ENCODE data around the gene ATP9A.

Gene ATP9A

GRCh38 chr20:51636123-51636522, 132.1 kb downstream of the ATP9A start:
- peaks cover 5% of the 10 kb centered on the region for H3K4me1 ChIP-seq (ENCODE audit: control insufficient read depth, insufficient read depth, low read length)
- H3K36me3 ChIP-seq (ENCODE audit: control insufficient read depth in 2 of 2, insufficient read depth in 1 of 2, low read length in 2 of 2), result peaks cover 4 to 12% of the 10 kb centered on the region in 2 experiments; a peak in 2 of 3 replicates
- no peak for TF ChIP-seq ZFP3 (tag by site-specific recombination; IDR thresholded peaks at IDR 0.05; ENCODE audit: low read depth)
- TF ChIP-seq ZNF701 (tag by site-specific recombination; IDR thresholded peaks at IDR 0.05), result no peak
- no peak for TF ChIP-seq ZNF677 (tag by site-specific recombination; IDR thresholded peaks at IDR 0.05)
- TF ChIP-seq, protein P1, sequence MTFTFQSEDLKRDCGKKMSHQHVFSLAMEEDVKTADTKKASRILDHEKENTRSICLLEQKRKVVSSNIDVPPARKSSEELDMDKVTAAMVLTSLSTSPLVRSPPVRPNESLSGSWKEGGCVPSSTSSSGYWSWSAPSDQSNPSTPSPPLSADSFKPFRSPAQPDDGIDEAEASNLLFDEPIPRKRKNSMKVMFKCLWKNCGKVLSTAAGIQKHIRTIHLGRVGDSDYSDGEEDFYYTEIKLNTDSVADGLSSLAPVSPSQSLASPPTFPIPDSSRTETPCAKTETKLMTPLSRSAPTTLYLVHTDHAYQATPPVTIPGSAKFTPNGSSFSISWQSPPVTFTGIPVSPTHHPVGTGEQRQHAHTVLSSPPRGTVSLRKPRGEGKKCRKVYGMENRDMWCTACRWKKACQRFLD (tag by site-specific recombination; IDR thresholded peaks at IDR 0.05), result no peak
- no peak for TF ChIP-seq OVOL3 (tag by site-specific recombination; IDR thresholded peaks at IDR 0.05)
- TF ChIP-seq, protein P2, sequence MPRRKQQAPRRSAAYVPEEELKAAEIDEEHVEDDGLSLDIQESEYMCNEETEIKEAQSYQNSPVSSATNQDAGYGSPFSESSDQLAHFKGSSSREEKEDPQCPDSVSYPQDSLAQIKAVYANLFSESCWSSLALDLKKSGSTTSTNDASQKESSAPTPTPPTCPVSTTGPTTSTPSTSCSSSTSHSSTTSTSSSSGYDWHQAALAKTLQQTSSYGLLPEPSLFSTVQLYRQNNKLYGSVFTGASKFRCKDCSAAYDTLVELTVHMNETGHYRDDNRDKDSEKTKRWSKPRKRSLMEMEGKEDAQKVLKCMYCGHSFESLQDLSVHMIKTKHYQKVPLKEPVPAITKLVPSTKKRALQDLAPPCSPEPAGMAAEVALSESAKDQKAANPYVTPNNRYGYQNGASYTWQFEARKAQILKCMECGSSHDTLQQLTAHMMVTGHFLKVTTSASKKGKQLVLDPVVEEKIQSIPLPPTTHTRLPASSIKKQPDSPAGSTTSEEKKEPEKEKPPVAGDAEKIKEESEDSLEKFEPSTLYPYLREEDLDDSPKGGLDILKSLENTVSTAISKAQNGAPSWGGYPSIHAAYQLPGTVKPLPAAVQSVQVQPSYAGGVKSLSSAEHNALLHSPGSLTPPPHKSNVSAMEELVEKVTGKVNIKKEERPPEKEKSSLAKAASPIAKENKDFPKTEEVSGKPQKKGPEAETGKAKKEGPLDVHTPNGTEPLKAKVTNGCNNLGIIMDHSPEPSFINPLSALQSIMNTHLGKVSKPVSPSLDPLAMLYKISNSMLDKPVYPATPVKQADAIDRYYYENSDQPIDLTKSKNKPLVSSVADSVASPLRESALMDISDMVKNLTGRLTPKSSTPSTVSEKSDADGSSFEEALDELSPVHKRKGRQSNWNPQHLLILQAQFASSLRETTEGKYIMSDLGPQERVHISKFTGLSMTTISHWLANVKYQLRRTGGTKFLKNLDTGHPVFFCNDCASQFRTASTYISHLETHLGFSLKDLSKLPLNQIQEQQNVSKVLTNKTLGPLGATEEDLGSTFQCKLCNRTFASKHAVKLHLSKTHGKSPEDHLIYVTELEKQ (tag by site-specific recombination; IDR thresholded peaks at IDR 0.05; ENCODE audit: borderline replicate concordance), result no peak
- no peak for TF ChIP-seq ZFP37 (tag by site-specific recombination; IDR thresholded peaks at IDR 0.05)
- no peak for TF ChIP-seq ZNF629 (tag by site-specific recombination; IDR thresholded peaks at IDR 0.05)
- TF ChIP-seq ZNF747 (tag by site-specific recombination; IDR thresholded peaks at IDR 0.05), result no peak
- POLR2A ChIA-PET, result no interaction called here
- no peak overlapping the region for H3K4me3 ChIP-seq (ENCODE audit: low read depth, low read length)
- H3K27ac ChIP-seq (ENCODE audit: extremely low read depth, low read depth, low read length), result no peak overlapping the region
- CTCF ChIA-PET, result interaction anchor here (0.6 to 1.4 kb wide), 3 partner anchors 264 to 447 kb away, joined by 3 to 6 read pairs (median 3); no protein-coding TSS in a partner anchor
- H3K9me3 ChIP-seq (ENCODE audit: control insufficient read depth, insufficient read depth, low read depth, low read length), result no peaks in the 10 kb centered on the region

- Histone ChIP-seq H3K4me3 (ENCODE audit: low read depth, low read length) (no peak overlapping the region), H3K9me3 (ENCODE audit: control insufficient read depth, insufficient read depth, low read depth, low read length) (no peaks in the 10 kb centered on the region), H3K4me1 (ENCODE audit: control insufficient read depth, insufficient read depth, low read length) (peaks cover 10% of the 10 kb centered on the region), H3K36me3 (ENCODE audit: control insufficient read depth in 2 of 2, insufficient read depth in 1 of 2, low read length in 2 of 2) (peaks cover 4 to 12% of the 10 kb centered on the region in 2 experiments; a peak in 2 of 3 replicates), H3K27ac (ENCODE audit: extremely low read depth, low read depth, low read length) (no peak overlapping the region)
- ChIA-PET POLR2A (no interaction called here), CTCF (no interaction called here)
- TF ChIP-seq ZNF843 (tag by site-specific recombination; IDR thresholded peaks at IDR 0.05) (no peak), ZNF701 (tag by site-specific recombination; IDR thresholded peaks at IDR 0.05) (no peak), ZNF792 (tag by site-specific recombination; IDR thresholded peaks at IDR 0.05) (no peak), ZNF239 (tag by site-specific recombination; IDR thresholded peaks at IDR 0.05) (no peak), ZNF223 (tag by site-specific recombination; IDR thresholded peaks at IDR 0.05) (no peak), ZNF830 (tag by site-specific recombination; IDR thresholded peaks at IDR 0.05; ENCODE audit: low read depth) (no peak), ZNF157 (tag by site-specific recombination; IDR thresholded peaks at IDR 0.05) (no peak), KLF8 (tag by site-specific recombination; IDR thresholded peaks at IDR 0.05) (no peak), ZNF654 (tag by site-specific recombination; IDR thresholded peaks at IDR 0.05; ENCODE audit: low read depth) (no peak), ZNF624 (tag by site-specific recombination; IDR thresholded peaks at IDR 0.05) (no peak), BCL11B (tag by site-specific recombination; IDR thresholded peaks at IDR 0.05; ENCODE audit: low read depth) (no peak), TRIM28 (IDR thresholded peaks at IDR 0.05; ENCODE audit: borderline replicate concordance, low read length) (no peak), ZNF585B (tag by site-specific recombination; IDR thresholded peaks at IDR 0.05) (no peak)
- TF ChIP-seq, protein P3, sequence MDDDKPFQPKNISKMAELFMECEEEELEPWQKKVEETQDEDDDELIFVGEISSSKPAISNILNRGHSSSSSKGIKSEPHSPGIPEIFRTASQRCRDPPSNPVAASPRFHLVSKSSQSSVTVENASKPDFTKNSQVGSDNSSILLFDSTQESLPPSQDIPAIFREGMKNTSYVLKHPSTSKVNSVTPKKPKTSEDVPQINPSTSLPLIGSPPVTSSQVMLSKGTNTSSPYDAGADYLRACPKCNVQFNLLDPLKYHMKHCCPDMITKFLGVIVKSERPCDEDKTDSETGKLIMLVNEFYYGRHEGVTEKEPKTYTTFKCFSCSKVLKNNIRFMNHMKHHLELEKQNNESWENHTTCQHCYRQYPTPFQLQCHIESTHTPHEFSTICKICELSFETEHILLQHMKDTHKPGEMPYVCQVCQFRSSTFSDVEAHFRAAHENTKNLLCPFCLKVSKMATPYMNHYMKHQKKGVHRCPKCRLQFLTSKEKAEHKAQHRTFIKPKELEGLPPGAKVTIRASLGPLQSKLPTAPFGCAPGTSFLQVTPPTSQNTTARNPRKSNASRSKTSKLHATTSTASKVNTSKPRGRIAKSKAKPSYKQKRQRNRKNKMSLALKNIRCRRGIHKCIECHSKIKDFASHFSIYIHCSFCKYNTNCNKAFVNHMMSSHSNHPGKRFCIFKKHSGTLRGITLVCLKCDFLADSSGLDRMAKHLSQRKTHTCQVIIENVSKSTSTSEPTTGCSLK (tag by site-specific recombination; IDR thresholded peaks at IDR 0.05), result no peak
Observed at GRCh38 chr20:51635680-51636079, 132.5 kb downstream of the ATP9A start.

Measured in HEK293 (cell line).